GM19372 (cell line): ENCODE measurements around the gene PRPF19.

ENCODE experiments used
- ATAC-seq: cut with Tn5 transposase; IDR thresholded peaks from one replicate; pipeline ENCODE4 v1.9.1; 2021; ENCODE audit warnings: mild to moderate bottlenecking, low read depth, moderate library complexity; ENCODE audit not compliant: unreplicated experiment

Gene PRPF19

GRCh38 chr11:60876168-60876485, 30.3 kb downstream of the PRPF19 start:
- no peak for ATAC-seq

DNA sequence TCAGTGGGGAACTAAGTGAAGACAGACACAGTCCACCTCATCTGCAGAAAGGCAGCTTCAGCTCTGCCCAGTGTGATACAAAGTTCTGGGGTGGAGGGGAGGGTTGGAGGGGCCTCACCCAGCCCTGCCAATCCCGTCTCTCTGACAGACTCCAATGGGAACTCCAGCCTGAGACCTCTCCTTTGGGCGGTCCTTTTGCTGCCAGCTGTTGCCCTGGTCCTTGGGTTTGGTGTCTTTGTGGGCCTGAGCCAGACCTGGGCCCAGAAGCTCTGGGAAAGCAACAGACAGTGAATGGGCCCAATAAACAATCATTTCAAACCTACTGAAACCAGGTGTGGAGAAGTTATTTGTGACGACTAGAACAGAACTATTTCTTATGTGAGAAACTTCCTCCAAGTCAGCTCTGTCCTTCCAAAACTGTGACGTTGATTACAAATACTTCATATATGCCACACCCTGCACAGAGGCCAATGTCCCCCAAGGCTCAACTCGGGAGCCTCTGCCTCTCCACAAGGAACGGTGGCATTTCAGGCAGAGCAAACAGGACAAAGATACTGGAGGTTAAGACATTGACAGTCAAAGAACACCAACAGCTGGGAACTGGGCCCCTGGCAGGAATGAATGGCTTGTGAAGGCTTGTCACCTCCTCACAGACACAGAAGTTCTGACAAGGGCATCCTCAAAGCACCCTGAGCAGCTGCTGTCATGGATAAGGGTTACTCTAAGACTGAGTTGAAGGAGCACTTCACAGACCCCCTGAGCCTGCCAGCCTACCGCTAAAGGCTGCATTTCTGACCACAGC, 30.8 kb downstream of the PRPF19 start:
- ATAC-seq, result no peak

DNA sequence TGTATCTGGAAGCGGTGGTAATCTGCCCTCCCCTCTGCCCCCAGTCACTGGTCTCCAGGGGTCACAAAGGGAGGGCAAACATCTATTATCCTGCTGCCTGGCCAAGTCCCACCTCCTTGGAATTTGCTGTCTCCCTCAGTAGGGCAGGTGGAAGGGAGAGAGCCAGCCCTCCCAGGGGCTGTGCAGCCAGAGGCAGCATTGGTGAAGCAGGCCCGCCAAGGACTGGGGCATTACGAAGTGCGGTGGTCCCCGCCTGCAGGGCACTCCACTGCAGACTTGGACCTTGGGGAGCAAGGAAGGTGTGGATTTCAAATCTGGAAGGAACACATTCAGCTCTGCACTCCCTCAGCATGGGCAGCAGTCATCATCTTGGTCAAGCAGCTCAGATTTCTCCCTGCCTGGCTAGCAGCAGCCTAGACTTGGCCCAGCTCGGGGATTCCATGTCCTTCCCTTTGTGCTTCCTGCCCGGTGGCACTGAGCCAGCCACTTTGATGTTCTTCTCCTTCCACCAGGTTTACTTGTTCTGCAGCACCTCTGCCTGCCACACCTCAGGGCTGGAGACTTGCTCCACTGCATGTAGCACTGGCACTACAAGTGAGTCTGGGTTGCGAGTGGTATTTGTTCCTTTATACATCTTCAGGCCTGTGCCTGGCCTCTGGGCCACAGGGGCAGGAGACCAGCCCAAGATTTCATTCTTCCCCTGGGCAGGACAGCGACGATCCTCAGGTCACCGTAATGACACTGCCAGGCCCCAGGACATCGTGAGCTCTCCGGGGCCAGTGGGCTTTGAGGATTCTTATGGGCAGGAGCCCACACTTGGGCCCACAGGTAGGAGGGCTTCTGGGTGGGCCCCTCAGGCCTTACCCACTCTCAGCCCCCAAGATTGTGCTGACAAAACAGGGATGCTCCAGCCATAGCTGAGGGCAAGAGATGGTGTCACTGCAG, 31.7 kb downstream of the PRPF19 start:
- ATAC-seq, result no peak

- ATAC-seq, result no peak
Observed at GRCh38 chr11:60873533-60873932, 32.9 kb downstream of the PRPF19 start.

DNA sequence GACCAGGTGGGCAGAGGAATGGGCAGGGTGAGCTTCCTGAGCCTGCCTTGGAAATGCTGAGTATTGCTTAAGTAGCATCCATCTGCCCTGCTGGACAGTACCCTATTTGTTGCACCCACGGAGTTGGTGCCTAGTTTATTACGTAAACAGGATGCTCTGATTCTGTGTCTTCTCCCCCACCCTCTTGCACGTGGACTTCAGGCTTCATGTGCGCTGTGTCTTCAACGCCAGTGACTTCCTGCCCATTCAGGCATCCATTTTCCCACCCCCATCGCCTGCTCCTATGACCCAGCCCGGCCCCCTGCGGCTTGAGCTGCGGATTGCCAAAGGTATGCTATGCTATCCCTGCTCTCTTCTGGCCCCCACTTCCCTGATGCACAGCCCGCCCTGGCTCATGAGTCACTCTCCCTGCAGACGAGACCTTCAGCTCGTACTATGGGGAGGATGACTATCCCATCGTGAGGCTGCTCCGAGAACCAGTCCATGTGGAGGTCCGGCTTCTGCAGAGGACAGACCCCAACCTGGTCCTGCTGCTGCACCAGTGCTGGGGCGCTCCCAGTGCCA, 33.3 kb downstream of the PRPF19 start:
- ATAC-seq, result no peak

DNA sequence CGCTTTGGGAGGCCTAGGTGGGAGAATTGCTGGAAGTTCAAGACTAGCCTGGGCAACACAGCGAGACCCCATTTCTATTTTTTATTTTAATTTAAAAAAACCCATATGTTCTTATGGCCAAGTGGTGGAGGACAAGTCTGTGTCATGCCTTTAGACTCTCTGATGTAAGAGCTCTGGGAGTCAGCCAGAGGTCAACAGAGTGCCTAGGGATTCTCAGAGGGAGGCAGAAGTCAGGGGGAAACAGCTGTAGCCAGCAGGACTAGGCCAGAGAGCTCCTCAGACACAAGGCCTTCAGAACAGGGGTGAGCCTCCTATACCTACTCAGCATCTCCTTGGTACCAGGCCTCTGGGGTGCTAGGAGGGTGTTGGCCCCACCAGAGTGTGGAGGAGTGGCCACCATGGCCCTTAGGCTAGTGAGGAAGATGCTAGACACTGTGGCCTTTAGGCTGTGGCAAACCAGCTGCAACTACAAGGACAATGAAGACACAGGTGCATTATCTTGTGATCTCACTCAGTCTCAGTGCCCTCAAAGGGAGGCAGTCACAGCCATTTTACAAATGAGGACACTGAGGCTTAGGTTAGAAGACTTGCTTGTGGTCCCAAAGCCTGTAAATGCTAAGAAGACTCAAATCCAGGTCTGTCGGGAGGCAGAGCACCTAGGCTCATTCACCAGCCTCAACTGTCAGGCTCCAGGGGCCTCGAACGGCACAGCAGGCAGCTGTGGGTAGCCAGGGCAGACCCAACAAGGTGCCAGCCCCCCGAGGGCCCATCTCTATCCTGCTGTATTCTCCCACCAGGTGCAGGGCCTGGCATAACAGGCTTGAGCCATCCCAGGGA, 34.0 kb downstream of the PRPF19 start:
- no peak for ATAC-seq

DNA sequence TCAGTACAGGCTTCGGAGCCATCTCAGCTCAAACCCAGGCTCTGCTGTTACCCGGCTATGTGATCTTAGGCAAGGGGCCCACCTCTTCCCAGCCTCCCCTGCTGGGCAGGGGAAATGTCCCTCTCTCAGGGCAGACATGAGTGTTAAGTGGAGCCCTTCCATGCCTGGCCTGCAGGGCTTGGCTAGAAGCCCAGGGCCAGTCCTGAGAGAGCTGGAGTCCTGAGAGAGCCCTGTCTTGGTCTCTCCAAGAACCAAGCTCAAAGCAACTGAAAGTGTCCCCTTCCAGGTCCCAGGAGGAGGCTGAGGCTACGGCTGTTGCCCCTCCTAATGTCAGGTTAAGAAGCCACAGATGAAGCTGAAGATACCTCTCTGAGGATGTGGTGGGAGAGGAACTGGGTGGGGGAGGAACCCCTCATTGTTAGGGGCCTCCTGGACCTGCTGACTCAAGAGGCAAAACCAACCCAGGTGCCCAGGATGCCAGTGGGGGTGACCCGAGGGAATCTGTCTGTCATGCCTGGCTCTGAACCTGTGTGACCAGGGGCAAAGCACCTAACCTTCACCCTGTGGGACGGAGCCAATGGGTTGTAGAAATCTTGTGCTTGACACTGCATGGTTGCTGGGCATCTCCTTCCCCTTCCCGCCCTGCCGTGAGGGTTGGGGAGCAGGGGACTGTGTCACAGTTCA, 34.9 kb downstream of the PRPF19 start:
- ATAC-seq, result no peak

- ATAC-seq, result no peak
Observed at GRCh38 chr11:60870733-60871377, 35.5 kb downstream of the PRPF19 start.

- no peak for ATAC-seq
Observed at GRCh38 chr11:60870276-60870675, 36.1 kb downstream of the PRPF19 start.

GRCh38 chr11:60869451-60869825, 36.9 kb downstream of the PRPF19 start:
- no peak for ATAC-seq

- ATAC-seq, result no peak
Observed at GRCh38 chr11:60868682-60869450, 37.5 kb downstream of the PRPF19 start.

DNA sequence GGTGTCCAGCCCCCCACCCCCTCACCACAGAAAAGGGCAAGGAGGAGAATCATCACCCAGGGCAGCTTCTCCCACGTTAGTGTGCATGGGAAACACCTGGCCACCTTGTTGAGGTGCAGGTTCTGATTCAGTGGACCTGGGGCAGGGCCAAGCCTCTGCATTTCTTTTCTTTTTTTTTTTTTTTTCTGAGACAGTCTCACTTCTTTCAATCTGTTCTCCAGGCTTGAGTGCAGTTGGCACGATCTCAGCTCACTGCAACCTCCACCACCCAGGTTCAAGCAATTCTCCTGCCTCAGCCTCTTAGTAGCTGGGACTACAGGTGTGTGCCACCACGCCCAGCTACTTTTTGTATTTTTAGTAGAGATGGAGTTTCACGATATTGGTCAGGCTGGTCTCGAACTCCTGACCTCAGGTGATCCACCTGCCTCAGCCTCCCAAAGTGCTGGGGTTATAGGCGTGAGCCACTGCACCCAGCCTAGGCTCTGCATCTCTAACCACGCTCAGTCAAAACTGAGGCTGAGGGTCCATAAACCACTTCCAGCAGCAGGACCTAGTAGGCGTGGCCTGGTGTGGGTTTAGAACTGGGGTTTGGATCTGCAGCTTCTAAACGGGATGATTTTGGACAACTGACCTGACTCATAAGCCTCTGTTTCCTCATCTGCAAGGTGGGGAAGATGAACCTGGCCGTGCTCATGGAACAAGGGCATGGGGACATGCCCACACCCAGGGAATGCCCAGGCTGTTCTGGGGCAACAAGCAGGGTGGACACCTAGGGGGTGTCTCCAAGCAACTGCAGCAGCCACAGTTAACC, 38.3 kb downstream of the PRPF19 start:
- ATAC-seq, result no peak

- no peak for ATAC-seq
Observed at GRCh38 chr11:60866911-60867870, 39.2 kb downstream of the PRPF19 start, which contains the start of gene ZP1. ZP1 (plus strand) TSS chr11:60867542; CDS start chr11:60867562, 20 bp downstream.

DNA sequence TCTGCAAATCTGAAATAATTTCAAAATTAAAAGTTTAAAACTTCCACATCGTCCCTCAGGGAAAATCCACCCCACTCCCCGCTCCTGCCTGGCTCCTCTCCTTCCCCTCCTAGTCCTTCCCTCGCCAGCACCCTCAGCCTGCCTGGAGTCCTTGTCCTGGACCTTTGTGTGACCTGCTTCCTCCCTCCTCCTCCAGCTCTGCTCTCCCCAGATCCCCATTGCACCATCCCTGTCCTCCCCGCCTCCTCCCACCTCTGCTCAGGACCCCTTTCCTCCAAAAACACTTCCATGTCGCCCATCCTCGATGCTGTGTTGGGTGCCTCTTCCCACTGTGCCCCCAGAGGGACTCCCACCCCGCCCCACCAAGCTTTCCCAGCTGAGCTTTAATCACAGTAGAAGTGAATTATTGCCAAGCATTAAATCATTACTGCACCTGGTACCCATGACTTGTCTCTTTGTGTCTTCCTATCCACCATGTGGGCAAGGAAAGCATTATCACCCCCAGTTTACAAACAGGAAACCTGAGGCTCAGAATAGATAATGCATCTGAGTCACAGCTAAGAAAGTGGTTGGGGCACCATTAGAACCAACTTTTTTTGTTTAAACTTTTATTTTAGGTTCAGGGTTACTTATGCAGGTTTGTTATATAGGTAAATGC, 41.4 kb downstream of the PRPF19 start:
- ATAC-seq, result no peak

- ATAC-seq, result no peak
Observed at GRCh38 chr11:60863550-60864521, 42.5 kb downstream of the PRPF19 start.
